Fibroblast of skin of left quadriceps (primary cell): Measurements from ENCODE around the gene GTPBP4.

Source experiments
- DNase-seq, 2 experiments: peaks; one replicate each; pipeline ENCODE4 v3.0.0-alpha.2; 2013; ENCODE audit warnings: low read depth in 2 of 2

The GTPBP4 gene

GRCh38 chr10:966466-967235, 21.6 kb upstream of the GTPBP4 start:
- DNase-seq, result no peak

GRCh38 chr10:968546-969199, 19.6 kb upstream of the GTPBP4 start:
- DNase-seq, result no peak

DNA sequence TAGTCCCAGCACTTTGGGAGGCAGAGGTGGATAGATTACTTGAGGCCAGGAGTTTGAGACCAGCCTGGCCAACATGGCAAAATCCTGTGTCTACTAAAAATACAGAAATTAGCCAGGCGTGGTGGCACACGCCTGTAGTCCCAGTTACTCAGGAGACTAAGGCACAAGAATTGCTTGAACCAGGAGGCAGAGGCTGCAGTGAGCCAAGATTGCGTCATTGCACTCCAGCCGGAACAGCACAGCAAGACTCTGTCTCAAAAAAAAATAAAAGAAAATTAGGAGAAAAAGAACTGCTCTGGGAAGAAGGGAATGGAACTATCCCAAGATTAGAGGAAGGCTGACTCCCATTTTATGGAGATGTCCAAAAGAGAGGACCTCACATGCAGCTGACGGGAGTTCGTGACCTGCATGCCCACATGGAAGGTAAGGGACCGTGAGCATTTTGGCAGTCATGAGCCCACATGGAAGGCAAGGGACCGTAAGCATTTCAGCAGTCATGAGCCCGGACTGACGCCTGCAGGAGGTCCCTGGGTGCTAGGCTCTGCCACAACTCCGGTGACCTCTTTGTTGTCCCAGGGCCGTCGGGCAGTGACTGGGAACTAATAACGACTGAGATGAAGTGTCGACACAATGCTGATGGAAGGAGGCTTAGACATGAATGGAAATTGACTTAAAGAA, 18.6 kb upstream of the GTPBP4 start:
- no peak for DNase-seq

DNA sequence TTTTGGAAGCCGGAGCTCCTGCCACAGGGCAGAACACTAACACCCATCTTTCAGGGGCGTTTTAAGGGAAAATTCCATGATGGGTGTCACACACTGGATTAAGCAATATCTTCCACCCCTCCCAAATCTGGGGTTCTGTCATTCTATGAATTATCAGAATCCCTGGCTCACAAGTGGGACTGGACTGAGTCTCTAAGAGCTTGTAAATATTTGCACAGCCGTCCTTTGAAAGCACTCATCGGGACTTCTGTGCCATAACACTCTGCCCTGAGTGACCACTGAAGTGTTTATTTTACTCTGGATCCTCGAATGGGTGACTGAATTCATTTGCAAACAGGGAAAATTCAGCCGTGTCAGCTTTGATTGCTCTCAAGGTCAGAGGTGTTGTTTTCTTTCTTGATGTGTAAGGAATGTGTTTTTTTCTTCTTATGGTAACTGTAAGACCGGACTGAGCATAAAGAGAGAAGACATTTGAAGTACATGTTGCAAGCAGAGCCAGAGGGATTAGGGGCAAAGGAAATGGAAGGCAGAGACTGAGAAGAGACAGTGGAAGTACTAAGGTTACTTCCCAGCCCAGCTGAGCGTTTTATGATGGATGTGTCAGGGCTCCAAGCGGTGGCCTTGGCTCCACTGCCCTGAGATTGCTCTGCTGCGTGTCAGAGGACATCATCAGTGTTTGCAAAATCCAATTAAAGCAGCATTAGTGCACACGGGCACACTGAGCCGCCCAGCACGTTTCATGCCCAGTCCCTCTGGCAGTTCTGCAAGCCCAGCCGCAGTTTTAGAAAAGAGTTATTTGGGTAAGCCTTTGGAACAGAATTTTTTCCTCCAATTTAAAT, 17.7 kb upstream of the GTPBP4 start:
- no peak for DNase-seq

- peak in 1 of 2 experiments; percentile 27 for DNase-seq
These were observed 17.1 kb upstream of the GTPBP4 start for GRCh38 chr10:971150-971542.

- DNase-seq, result no peak
These were observed 16.6 kb upstream of the GTPBP4 start for GRCh38 chr10:971613-972012.

DNA sequence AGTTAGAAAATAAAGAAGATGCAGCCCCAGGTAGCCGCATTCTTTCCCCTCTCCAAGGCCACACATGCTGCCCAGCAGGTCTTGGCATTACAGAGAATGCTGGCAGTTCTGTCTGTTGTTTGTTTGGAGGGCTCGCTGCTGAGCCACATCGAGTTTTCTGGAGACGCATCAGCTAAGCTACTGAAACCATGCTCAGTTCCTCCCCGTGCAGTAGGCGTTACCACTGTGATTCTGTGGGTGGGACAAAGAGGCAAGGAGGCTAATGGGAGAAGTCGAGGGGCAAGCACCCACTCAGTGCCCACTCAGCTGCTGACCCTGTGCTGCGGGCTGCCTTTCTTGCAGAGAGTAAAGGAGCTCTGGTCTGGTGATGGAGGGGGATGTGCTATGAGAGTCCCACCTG, 15.5 kb upstream of the GTPBP4 start:
- no peak for DNase-seq

DNA sequence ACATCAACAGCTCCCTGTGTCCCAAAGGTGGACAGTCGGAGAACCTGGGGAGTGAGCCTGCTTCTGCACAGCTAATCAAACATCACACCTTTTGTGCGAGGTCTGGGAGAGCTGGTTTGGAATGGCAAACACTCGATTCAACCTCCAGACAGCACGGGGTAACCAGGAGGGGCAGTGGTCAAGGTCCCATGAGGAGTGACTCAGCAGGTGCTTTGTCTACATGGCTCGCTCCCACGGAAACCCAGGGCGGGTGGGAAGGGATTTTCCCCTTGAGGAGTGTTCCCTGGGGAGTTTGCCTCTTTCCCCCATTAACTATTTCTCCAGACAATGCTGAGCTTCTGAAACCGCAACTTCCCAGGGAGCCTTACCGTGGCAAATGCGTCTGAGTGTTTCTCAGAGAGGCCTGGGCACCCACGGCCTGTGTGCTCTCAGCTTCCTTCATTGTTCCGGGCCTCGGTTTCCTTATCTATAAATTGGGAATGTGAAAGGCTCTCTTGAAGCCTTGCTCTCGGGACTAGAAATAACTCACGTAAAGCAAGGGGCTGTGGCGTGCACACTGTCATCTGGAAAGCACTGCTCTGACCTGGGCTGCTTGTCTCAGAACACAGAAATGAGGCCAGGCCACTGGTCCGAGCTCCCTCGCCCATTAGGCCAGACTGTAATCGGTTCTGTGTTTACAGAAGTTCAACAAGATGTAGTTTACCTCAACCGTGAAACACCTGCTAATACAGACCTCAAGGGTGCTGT, 14.0 kb upstream of the GTPBP4 start:
- no peak for DNase-seq

GRCh38 chr10:974785-975074, 13.5 kb upstream of the GTPBP4 start:
- DNase-seq, result no peak

DNA sequence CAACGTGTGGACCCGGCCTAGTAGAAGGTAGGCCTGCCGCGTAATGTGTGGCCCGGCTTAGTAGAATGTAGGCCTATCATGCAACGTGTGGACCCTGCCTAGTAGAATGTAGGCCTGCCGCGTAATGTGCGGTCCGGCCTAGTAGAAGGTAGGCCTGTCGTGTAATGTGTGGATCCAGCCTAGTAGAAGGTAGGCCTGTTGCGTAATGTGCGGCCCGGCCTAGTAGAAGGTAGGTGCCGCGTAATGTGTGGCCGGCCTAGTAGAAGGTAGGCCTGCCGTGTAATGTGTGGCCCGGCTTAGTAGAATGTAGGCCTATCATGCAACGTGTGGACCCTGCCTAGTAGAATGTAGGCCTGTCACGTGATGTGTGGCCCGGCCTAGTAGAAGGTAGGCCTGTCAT, 11.9 kb upstream of the GTPBP4 start:
- no peak for DNase-seq

DNA sequence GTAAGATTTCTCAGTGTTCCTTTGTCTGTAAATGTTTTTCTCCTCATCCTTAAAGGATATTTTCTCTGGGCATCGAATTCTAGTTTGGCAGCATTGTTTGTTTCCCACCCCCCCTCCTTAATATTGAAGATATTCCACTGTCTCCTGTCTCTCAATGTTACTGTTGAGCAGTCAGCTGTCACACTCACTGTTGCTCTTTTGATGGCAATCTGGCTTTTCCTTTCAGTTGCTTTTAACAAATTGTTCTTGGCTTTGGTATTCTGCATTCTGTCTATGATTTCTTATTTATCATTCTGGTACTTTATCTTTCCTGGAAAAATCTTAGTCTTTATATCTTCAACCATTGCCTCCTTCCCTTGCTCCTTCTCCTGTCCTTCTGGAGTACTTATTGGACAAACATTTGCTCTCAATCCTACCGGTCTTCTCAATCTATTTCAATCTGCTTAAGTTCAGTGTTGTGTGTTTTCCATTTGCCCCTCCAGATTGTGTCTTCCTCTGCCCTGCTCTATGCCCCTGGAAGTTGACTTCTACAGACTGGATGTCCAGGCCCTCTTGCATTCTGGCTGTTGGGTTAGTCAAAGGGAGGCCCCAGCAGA, 9.3 kb upstream of the GTPBP4 start:
- DNase-seq, result no peak

DNA sequence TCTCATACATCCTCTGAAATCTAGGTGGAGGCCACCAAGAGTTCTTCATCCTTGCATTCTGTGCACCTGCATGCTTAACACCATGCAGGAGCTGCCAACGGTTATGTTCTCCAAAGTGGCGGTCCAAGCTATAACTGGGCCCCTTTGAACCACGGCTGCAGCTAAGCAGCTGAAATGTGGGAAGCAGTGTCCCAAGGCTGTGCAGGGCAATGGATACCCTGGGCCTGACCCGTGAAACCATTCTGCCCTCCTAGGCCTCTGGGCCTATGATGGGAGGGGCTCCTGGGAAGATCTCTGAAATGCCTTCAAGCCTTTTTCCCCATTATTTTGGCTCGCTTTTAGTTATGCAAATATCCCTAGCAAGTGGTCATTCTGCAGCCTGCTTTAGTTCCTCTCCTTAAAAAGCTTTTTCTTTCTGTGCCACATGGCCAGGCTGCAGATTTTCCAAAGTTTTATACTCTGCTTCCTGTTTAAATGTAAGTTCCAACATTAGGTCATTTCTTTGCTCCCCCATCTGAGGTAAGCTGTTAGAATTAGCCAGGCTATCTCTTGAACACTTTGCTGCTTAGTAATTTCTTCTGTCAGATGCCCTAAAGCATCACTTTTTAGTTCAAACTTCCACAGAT, 7.7 kb upstream of the GTPBP4 start:
- DNase-seq, result no peak

- DNase-seq, result no peak
These were observed 4.8 kb upstream of the GTPBP4 start for GRCh38 chr10:983401-983800.

DNA sequence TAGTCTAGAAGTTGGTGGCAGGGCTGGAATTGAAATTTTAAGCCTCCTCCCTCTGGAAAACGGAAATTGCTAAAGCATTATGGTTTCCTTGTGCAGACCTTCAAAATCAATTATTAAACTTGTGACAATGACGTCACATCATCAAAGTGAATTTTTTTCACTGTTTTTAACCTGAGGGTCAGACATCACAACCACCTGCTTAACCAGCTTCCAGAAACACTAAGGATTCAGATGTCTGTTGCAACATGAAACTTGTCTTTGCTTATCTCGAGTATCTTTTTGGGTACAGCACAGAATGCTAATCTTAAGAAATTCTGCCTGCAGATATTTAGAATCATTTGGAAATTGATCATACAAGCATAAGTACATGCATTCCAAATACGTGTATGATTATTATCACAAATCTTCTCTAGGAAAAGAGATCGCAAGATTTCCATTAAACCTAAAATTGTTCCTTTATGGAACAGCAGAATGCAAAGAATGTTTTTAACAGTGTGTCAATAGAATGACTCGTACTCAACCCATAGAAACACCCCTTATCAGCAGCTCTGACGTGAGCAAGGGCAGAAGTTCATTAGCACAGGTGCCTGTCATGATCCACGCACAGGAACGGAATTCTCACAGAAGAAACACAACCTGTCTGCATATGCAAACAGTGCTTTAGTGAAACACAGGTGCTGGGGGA, 4.1 kb upstream of the GTPBP4 start:
- DNase-seq, result no peak

GRCh38 chr10:985361-985760, 2.9 kb upstream of the GTPBP4 start:
- DNase-seq, result no peak

- DNase-seq, result no peak
These were observed 2.0 kb upstream of the GTPBP4 start for GRCh38 chr10:986137-986825.

- DNase-seq, result peak; percentile 78 to 79
These were observed 1.2 kb upstream of the GTPBP4 start for GRCh38 chr10:986881-987619.

DNA sequence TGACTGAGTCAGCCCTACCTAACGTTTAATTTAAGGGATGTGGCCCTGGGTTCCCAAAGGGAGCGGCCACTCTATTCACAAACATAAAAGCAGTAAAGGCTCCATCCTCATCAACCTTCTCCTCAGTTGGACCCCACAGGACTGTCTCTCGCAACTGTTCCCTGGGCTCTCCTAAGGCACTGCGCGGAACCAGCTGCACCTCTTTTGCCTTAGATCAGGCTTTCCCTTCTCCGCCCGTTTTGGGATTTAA, 689 bp upstream of the GTPBP4 start:
- DNase-seq, result no peak
